Measurements from ENCODE around the gene FFAR4. TPM values are rescaled to one million over a fixed set of nuclear protein-coding genes. Genes with fewer than 3 reads are reported as not detected.

The FFAR4 gene
- total and polyA plus RNA-seq, 2 donors (not counting 1 experiment from before 2014, with no cell fraction given), result not detected

- no peaks in the 10 kb centered on the region for H4K20me1 ChIP-seq (ENCODE audit: control insufficient read depth, extremely low read depth, insufficient read depth, low read length)
- no peaks in the 10 kb centered on the region for H3K79me2 ChIP-seq (ENCODE audit: control insufficient read depth, insufficient read depth, low read length)
- no peak overlapping the region for H3K4me3 ChIP-seq (replicated peaks in 1 of 4; ENCODE audit: control extremely low read depth in 1 of 4, insufficient read depth in 1 of 4, low read depth in 3 of 4, low read length in 4 of 4)
- no peaks in the 10 kb centered on the region for H3K4me1 ChIP-seq (ENCODE audit: control insufficient read depth, extremely low read depth, insufficient read depth, low read length)
- H3K4me2 ChIP-seq (ENCODE audit: extremely low read depth, insufficient read depth, low read length), result no peak overlapping the region
- H3K36me3 ChIP-seq (ENCODE audit: control insufficient read depth, insufficient read depth, low read length), result no peaks in the 10 kb centered on the region
- DNase-seq (ENCODE audit: low read depth in 2 of 2), result no peak
- H3K27me3 ChIP-seq (ENCODE audit: control insufficient read depth, insufficient read depth, low read length), result no peaks in the 10 kb centered on the region
- no peaks in the 10 kb centered on the region for H3K9me3 ChIP-seq (ENCODE audit: control insufficient read depth, insufficient read depth, low read depth, low read length)
- H3K9ac ChIP-seq (ENCODE audit: insufficient read depth, low read length), result no peak overlapping the region
- H2AFZ ChIP-seq (ENCODE audit: low read length), result no peak overlapping the region
- H3K27ac ChIP-seq (ENCODE audit: insufficient read depth, low read length), result no peak overlapping the region
- TF ChIP-seq EZH2 (IDR thresholded peaks at IDR 0.05; ENCODE audit: low read length, missing control alignments), result no peak
Measured at GRCh38 chr10:93552780-93553179, 13.7 kb upstream of the FFAR4 start.

DNA sequence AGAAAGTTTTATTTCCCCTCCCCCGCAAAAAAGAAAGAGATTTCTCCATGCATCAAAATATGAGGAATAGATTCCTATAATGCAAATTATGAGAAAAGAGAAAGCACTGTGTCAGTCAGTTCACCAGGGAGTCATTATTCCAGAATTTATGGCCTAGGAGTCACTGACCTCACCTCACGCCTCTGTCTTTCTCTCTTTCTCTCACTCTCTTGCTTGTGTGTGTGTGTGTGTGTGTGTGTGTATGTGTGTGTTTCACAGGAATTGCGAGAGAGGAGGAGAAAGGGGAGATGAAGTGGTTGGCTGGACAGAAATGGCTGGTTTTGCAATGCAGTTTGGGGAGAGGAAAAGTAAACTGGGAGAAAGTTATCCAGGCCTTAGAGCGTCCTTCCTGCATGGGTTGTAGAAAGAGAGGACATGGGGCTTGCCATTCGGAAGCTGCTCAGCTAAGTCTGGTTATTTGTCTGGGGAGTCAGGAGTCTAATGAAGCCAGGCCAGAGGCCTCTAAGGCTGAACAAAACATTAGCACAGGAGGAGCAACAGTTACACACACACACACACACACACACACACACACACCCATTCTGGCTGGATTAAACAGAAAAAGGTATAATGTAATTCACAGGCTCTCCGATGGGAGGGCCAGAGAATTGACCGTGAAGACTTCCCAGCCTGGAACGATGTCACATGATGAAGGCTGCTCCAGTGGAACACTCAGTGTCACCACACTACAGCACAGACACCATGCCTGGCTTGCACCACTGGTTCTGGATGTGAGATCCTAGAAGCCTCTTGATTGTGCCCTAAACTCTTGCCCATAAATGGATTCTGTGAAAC lies 12.8 kb upstream of the FFAR4 start:
- no peak overlapping the region for H3K4me2 ChIP-seq (ENCODE audit: extremely low read depth, insufficient read depth, low read length)
- H3K79me2 ChIP-seq (ENCODE audit: control insufficient read depth, insufficient read depth, low read length), result no peaks in the 10 kb centered on the region
- H3K4me3 ChIP-seq (replicated peaks in 1 of 4; ENCODE audit: control extremely low read depth in 1 of 4, insufficient read depth in 1 of 4, low read depth in 3 of 4, low read length in 4 of 4), result no peak overlapping the region
- no peaks in the 10 kb centered on the region for H3K36me3 ChIP-seq (ENCODE audit: control insufficient read depth, insufficient read depth, low read length)
- H3K27ac ChIP-seq (ENCODE audit: insufficient read depth, low read length), result no peak overlapping the region
- H3K27me3 ChIP-seq (ENCODE audit: control insufficient read depth, insufficient read depth, low read length), result no peaks in the 10 kb centered on the region
- H3K9me3 ChIP-seq (ENCODE audit: control insufficient read depth, insufficient read depth, low read depth, low read length), result no peaks in the 10 kb centered on the region
- no peak overlapping the region for H3K9ac ChIP-seq (ENCODE audit: insufficient read depth, low read length)
- TF ChIP-seq EZH2 (IDR thresholded peaks at IDR 0.05; ENCODE audit: low read length, missing control alignments), result no peak
- TF ChIP-seq, protein P1, sequence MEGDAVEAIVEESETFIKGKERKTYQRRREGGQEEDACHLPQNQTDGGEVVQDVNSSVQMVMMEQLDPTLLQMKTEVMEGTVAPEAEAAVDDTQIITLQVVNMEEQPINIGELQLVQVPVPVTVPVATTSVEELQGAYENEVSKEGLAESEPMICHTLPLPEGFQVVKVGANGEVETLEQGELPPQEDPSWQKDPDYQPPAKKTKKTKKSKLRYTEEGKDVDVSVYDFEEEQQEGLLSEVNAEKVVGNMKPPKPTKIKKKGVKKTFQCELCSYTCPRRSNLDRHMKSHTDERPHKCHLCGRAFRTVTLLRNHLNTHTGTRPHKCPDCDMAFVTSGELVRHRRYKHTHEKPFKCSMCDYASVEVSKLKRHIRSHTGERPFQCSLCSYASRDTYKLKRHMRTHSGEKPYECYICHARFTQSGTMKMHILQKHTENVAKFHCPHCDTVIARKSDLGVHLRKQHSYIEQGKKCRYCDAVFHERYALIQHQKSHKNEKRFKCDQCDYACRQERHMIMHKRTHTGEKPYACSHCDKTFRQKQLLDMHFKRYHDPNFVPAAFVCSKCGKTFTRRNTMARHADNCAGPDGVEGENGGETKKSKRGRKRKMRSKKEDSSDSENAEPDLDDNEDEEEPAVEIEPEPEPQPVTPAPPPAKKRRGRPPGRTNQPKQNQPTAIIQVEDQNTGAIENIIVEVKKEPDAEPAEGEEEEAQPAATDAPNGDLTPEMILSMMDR (conservative IDR thresholded peaks at IDR 0.05 in 1 of 2, IDR thresholded peaks at IDR 0.05 in 1 of 2; ENCODE audit: low read depth in 1 of 2, low read length in 2 of 2), result no peak
- H4K20me1 ChIP-seq (ENCODE audit: control insufficient read depth, extremely low read depth, insufficient read depth, low read length), result no peaks in the 10 kb centered on the region
- no peak for DNase-seq (ENCODE audit: low read depth in 2 of 2)
- no peaks in the 10 kb centered on the region for H3K4me1 ChIP-seq (ENCODE audit: control insufficient read depth, extremely low read depth, insufficient read depth, low read length)
- H2AFZ ChIP-seq (ENCODE audit: low read length), result no peak overlapping the region

- H3K79me2 ChIP-seq (ENCODE audit: control insufficient read depth, insufficient read depth, low read length), result no peaks in the 10 kb centered on the region
- H3K36me3 ChIP-seq (ENCODE audit: control insufficient read depth, insufficient read depth, low read length), result no peaks in the 10 kb centered on the region
- no peak overlapping the region for H3K9ac ChIP-seq (ENCODE audit: insufficient read depth, low read length)
- DNase-seq (ENCODE audit: low read depth in 2 of 2), result no peak
- H3K4me2 ChIP-seq (ENCODE audit: extremely low read depth, insufficient read depth, low read length), result no peak overlapping the region
- no peak overlapping the region for H2AFZ ChIP-seq (ENCODE audit: low read length)
- H3K4me3 ChIP-seq (replicated peaks in 1 of 4; ENCODE audit: control extremely low read depth in 1 of 4, insufficient read depth in 1 of 4, low read depth in 3 of 4, low read length in 4 of 4), result no peak overlapping the region
- H4K20me1 ChIP-seq (ENCODE audit: control insufficient read depth, extremely low read depth, insufficient read depth, low read length), result no peaks in the 10 kb centered on the region
- no peaks in the 10 kb centered on the region for H3K4me1 ChIP-seq (ENCODE audit: control insufficient read depth, extremely low read depth, insufficient read depth, low read length)
- H3K9me3 ChIP-seq (ENCODE audit: control insufficient read depth, insufficient read depth, low read depth, low read length), result no peaks in the 10 kb centered on the region
- TF ChIP-seq, protein P1 (conservative IDR thresholded peaks at IDR 0.05 in 1 of 2, IDR thresholded peaks at IDR 0.05 in 1 of 2; ENCODE audit: low read depth in 1 of 2, low read length in 2 of 2), result no peak
- TF ChIP-seq EZH2 (IDR thresholded peaks at IDR 0.05; ENCODE audit: low read length, missing control alignments), result no peak
- no peaks in the 10 kb centered on the region for H3K27me3 ChIP-seq (ENCODE audit: control insufficient read depth, insufficient read depth, low read length)
- H3K27ac ChIP-seq (ENCODE audit: insufficient read depth, low read length), result no peak overlapping the region
Measured at GRCh38 chr10:93554316-93554663, 12.2 kb upstream of the FFAR4 start.

All from fibroblast of lung (primary cell).